Measurements from ENCODE around the gene CLSTN2.

Gene CLSTN2

DNA sequence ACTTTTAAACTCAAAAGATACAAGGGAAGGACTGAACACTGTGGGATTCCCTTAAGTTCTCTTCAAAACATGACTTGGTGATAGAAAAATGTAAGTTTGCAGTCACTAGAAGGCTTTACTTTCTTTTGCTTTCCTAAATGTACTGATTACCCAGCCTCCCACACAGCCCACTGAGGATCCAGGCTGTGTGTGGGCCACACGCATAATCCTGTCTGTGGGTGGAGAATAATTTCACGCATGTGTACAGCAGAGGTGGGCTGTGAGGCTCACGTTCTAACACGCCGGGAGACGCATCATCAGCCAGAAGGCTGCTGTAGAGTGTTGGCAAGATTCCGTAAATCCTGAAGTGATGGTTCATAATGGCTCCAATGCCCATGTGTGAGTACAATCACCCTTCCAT lies 165.5 kb downstream of the CLSTN2 start:
- DNase-seq = no peak

GRCh38 chr3:140103166-140103565 lies 168.2 kb downstream of the CLSTN2 start:
- DNase-seq = no peak

DNA sequence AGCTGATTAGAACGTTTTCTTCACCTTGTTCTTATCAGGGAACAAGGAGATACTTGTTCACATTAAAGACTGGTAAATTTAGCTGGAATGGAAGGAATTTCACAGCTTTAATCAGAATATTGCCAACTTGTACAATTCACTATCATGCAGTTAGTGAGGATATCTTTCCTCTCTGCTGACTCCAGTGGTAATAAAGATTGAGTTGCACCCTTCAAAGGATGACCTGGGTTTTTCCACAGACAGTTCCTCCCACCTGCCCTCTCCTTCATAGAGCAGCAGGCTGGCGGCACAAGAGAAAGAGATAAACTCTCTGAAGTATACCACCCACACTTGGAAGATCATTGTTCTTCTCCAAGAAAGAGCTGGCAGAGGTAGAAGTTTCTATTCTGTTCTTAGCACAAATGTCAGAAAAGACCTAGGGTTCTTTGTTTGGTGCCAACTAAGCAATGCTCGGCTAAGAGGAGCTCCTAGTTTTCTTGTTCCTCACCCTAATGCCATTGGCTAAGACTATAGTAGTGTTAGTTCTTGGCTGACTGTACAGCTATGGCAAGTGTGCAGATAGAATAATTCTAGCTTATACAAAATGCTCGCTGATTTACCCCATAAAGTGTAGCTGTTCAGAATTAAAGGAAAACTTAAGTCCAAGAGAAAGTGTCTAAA lies 169.1 kb downstream of the CLSTN2 start:
- DNase-seq = no peak

- DNase-seq = no peak
These were observed 179.2 kb downstream of the CLSTN2 start for GRCh38 chr3:140113996-140114788.

DNA sequence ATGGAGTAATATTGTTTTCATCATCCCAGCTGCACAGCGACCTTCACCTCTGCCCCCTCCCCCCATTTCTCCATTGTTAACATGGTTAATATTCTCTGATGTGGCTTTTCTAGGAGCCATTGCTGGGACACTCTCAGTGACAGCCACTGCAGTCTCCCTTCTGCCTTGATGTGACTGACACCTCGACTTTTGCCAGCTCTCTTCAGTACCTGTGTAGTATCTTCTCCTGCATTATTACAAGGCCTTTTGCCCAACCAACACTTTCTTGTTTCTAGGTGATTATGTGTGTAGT lies 179.8 kb downstream of the CLSTN2 start:
- no peak for DNase-seq

GRCh38 chr3:140117096-140117526 lies 182.1 kb downstream of the CLSTN2 start:
- DNase-seq = no peak

GRCh38 chr3:140122183-140122582 lies 187.2 kb downstream of the CLSTN2 start:
- no peak for DNase-seq

GRCh38 chr3:140128217-140128616 lies 193.2 kb downstream of the CLSTN2 start:
- no peak for DNase-seq

- no peak for DNase-seq
These were observed 193.6 kb downstream of the CLSTN2 start for GRCh38 chr3:140128631-140129030.

DNA sequence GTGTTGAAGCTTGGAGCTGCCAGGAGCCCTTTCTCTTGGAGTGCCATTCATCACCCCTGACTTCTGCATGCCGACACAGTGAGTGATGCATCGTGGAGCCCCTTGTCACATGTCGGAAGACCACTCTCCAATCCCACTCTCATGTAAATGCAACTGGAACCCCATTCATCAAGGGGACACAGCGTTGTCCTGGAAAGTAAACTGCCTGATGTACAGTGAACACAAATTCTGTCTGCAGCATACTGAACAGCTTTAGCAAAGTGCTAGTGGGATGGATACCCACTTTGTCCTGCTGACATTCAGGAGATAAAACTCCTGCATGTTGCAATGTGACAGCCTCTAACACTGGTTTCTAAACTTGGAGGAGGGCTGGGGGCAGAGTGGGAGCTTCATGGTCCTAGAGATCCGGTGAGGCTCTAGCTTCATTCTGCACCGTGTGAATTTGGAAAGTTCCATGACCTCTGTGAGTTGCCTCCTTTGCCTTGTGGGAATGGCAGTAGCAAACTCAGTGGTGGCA lies 194.8 kb downstream of the CLSTN2 start:
- no peak for DNase-seq

DNA sequence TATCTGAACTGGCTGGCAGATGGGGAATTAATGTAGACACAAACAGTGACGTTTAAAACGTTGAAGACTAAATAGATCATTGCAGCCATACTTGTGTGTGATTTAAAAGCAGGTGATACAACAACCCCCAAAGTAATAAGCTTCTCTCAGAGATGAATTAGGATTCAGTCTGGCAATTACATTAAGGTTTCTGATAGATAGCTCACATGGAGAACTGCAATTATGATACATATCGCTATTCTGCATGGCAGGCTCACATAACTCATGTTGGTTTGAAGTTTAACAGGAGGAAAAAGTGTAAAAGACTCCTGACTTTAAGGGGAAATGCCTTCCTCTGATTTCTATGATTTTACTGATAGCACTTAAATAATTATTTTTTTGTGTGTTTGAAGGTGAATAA lies 196.9 kb downstream of the CLSTN2 start:
- no peak for DNase-seq

- no peak for DNase-seq
These were observed 199.4 kb downstream of the CLSTN2 start for GRCh38 chr3:140134231-140134965.

GRCh38 chr3:140135461-140135860 lies 200.5 kb downstream of the CLSTN2 start:
- DNase-seq = no peak

GRCh38 chr3:140143367-140144069 lies 208.5 kb downstream of the CLSTN2 start:
- DNase-seq = no peak

DNA sequence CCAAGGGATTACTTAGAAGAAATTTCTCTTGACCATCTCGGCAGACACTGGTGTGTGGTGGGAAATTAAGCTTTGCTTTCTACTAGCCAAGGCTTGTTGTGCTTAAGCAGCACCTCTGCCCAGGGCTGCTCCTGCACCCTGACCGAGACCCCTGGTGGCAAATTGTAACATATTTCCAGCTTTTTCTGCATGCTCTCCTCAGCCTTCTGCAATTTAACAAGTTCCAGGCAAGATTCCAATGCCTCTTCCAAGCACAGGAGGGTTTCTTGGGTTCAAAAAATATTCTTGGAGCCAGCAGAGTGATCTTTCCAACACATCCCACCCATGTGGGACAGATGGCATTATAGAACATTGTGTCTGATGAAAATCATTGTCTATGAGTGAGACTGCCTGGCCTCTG lies 210.5 kb downstream of the CLSTN2 start:
- no peak for DNase-seq

DNA sequence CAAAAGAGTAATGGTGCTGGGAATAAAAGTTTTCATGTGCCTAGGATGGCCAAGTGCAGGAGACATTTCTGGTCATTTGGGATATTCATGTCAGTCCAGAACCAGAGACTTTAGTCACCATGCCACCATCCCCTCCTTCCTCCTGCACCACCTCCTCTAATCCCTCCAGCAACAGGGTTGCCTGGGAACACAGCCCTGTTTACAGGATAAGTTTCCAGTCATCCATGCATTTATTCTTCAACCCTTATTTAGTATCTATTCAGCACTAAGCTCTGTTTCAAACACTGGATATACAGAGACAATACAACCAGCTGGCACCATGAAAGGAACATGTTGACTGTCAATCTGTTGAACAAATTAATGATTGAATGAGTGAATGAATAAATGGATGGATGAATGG lies 211.7 kb downstream of the CLSTN2 start:
- DNase-seq = no peak

GRCh38 chr3:140147965-140148490 lies 213.0 kb downstream of the CLSTN2 start:
- no peak for DNase-seq

DNA sequence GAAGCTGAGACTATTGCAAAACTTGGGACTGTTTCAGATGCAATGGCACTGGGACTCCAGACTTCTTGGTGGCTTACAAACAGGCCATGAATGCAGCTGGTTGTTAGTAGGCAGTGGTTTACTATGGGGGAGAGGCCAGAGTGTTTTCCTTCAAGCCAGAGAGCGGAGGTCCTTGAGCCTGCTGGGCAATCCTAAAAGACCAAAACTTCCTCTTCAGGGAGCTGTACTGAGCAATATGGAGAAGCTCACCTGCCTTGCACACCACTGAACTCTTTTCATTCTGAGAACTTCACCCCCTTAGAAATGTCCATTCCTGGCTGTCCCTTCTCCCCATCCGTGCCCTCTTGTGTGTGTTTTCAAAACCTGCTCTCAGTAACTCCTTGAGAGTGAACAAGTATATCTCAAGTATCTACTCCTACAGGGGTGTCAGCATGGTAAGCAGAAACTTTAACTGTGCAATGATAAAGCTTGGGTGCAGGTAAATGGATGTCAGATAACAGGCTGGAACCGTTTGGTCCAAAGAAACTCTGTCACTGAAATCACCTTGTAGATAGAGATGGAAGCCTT lies 213.9 kb downstream of the CLSTN2 start:
- DNase-seq = no peak

- DNase-seq = no peak
These were observed 216.3 kb downstream of the CLSTN2 start for GRCh38 chr3:140151321-140151720.

- no peak for DNase-seq
These were observed 218.1 kb downstream of the CLSTN2 start for GRCh38 chr3:140152851-140153639.

DNA sequence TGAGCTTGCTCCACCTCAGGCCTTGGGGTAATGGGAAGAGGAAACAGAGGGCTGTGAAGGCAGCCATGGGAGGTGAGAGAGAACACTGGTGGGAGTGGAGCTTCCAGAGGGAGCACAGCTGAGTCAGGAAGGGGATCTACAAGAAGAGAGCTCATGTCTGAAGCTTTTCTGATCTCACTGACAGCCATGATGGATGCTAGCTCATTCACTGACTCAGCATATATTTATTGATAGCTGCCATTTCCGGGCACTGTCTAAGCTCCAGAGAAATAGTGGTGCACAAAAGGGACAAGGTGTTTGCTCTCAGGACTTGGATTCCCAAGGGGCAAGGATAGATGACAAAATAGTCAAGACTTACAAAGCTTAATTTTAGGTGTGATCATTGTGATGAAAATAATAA lies 218.8 kb downstream of the CLSTN2 start:
- no peak for DNase-seq

DNA sequence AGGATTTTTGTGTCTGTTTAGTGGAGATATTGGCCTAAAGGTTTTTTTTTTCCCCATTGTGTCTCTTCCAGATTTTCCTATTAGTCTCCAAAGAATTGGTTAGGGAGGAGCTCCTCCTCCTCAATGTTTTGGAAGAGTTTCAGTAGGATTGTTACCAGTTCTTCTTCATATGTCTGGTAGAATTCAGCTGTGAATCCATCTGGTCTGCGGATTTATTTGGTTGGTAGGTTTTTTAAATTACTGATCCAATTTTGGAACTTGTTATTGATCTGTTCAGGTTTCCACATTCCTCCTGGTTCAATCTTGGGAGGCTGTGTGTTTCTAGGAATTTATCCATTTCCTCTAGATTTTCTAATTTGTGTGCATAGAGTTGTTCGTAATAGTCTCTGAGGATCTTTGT lies 222.2 kb downstream of the CLSTN2 start:
- no peak for DNase-seq

Data from CD4-positive, alpha-beta T cell treated with Interleukin-10 for 1 hour (primary cell).